Motor neuron (in vitro differentiated cells): ENCODE measurements around the gene LGALS9B. TPM values are rescaled to one million over a fixed set of nuclear protein-coding genes. Genes with fewer than 3 reads are reported as not detected.
A peak's percentile ranks its signal among the peaks of the same experiment; 100 is the strongest.
"Not testable (repeated sequence)": the region's sequence is repeated elsewhere in the genome, so short reads cannot be mapped to it uniquely, and the experiment has no call there.

Source experiments
- ATAC-seq, 8 experiments: fragments of 200-7000 bp; cut with Tn5 transposase; replicated peaks in 6 of 8; 2 replicates each; pipeline ENCODE4 v1.8.0; 2021; ENCODE audit warnings: mild to moderate bottlenecking in 8 of 8, moderate library complexity in 8 of 8
- H3K27ac ChIP-seq, 2 donors: fragments of 250-450 bp; sonication (Bioruptor Pico); 2 replicates each; pipeline ENCODE4 v1.9.0; 2021; ENCODE audit warnings: antibody characterized with exemption in 2 of 2, mild to moderate bottlenecking in 2 of 2, moderate library complexity in 1 of 2
- H3K4me1 ChIP-seq, 2 donors: fragments of 250-450 bp; sonication (Bioruptor Pico); replicated peaks in 1 of 2; 2 replicates each; pipeline ENCODE4 v1.6.1; 2021; ENCODE audit warnings: antibody characterized with exemption in 2 of 2, mild to moderate bottlenecking in 2 of 2, moderate library complexity in 1 of 2
- H3K4me3 ChIP-seq, 5 donors: fragments of 250-450 bp; sonication (Bioruptor Pico); 2 replicates each; pipeline ENCODE4 v1.9.0; 2021; ENCODE audit warnings: antibody characterized with exemption in 5 of 5, mild to moderate bottlenecking in 5 of 5, moderate library complexity in 4 of 5
- WGBS, 10 experiments: fragments of 450-650 bp; shearing (Covaris generic); methylation state at CpG; one replicate each; pipeline ENCODE4 v1.0.0; 2022; 5-methylcytosine and 5-hydroxymethylcytosine counted together
- in situ Hi-C, 9 experiments: fragments of 400-800 bp; cut with MboI; loops; one replicate each; pipeline ENCODE4 v1.15.0; 2021; ENCODE audit warnings: low sequenced_read_pairs in 9 of 9, low pct_unique_long_range_greater_than_20kb in 2 of 9; ENCODE audit not compliant: unreplicated experiment in 9 of 9
- total RNA-seq, 8 experiments: library from RNA; unstranded; fragments of 300-600 nt; gene quantifications; 2 replicates each; pipeline versions ENCODE4 v1.2.3 to v1.2.4, GENCODE V29; 2022

The LGALS9B gene
- total RNA-seq = 1 to 10 TPM in 1 of 8 experiments, not detected in 7; 1.3 TPM

DNA sequence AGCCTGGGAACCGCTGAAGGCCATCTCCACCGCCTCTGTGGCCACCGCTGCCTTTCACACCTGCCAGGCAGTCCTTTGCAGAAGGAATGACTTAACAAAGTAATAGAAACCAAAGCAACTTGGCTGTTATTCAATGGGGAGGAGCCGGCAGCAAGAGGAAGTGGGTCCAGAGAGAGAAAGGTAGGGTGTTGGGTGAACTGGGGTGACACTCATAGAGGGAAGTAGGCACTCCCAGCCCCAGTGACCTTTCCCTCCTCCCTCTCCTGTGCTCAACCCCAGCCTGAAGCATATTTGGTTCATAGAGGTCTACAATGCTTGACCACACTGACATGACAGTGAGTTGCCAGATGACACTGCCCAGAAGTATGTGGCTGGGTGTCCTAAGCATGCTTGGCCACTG is at the start of gene LGALS9B:
Gene LGALS9B, minus strand, starts transcription at position 93 of the 400 bp plus-strand sequence. Its CDS starts 69 bp downstream, at position 24.
- ATAC-seq = peak in 1 of 8 experiments; percentile 34
- H3K4me3 ChIP-seq, in situ Hi-C loops, H3K4me1 ChIP-seq, H3K27ac ChIP-seq: not testable (repeated sequence)
- no CpG with 5 or more reads among the region's 4 CpGs for WGBS, 10 experiments

GRCh38 chr17:20516986-20517385 is 49.6 kb upstream of the LGALS9B start:
- H3K27ac ChIP-seq, H3K4me3 ChIP-seq, in situ Hi-C loops, ATAC-seq, H3K4me1 ChIP-seq: not testable (repeated sequence)
- WGBS, 10 experiments = no CpG with 5 or more reads among the region's 17 CpGs

- H3K4me1 ChIP-seq, ATAC-seq, H3K27ac ChIP-seq, H3K4me3 ChIP-seq, in situ Hi-C loops: not testable (repeated sequence)
- no CpG with 5 or more reads among the region's 10 CpGs for WGBS, 10 experiments
Measured at GRCh38 chr17:20515099-20515498, 47.8 kb upstream of the LGALS9B start.

DNA sequence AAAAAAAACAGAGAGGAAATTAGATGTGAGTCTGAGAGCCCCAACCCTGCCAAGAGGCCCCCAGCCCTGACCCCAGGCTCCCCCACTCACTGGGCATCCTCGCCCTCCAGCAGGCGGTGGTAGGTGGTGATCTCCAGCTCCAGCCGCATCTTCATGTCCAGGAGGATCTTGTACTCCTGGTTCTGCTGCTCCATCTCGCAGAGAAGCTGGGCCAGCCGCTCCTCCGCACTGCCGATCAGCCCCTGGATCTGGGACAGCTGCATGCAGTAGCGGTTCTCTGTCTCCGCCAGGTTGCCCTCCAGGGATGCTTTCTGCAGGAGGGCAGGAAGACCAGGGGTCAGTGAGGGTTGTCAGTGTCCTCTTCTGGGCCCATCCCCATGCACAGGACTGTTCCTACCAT is 46.2 kb upstream of the LGALS9B start:
- H3K4me3 ChIP-seq, in situ Hi-C loops, ATAC-seq, H3K27ac ChIP-seq, H3K4me1 ChIP-seq: not testable (repeated sequence)
- no CpG with 5 or more reads among the region's 9 CpGs for WGBS, 10 experiments

GRCh38 chr17:20512378-20512777 is 45.0 kb upstream of the LGALS9B start:
- H3K4me3 ChIP-seq, in situ Hi-C loops, H3K4me1 ChIP-seq, H3K27ac ChIP-seq, ATAC-seq: not testable (repeated sequence)
- no CpG with 5 or more reads among the region's 18 CpGs for WGBS, 10 experiments

DNA sequence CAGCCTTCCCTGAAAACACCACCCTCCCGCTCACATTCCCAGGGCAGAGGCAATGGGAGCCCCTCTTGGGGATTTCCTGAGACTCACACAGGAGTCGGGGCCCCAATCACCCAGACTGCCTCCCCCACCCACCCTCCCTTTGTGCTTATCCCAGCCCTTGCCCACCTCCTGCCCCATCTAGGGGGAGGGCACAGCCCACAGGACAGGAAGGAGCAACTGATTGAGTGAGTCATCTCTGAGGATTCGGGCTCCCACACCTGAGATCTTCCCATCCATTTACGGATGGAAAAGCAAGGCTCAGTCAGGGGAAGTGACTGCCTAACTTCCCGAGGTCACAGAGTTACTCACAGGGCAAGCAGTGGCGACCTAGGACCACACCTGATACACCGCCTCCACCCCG is 44.4 kb upstream of the LGALS9B start:
- H3K4me1 ChIP-seq, H3K4me3 ChIP-seq, ATAC-seq, H3K27ac ChIP-seq, in situ Hi-C loops: not testable (repeated sequence)
- no CpG with 5 or more reads among the region's 8 CpGs for WGBS, 10 experiments

DNA sequence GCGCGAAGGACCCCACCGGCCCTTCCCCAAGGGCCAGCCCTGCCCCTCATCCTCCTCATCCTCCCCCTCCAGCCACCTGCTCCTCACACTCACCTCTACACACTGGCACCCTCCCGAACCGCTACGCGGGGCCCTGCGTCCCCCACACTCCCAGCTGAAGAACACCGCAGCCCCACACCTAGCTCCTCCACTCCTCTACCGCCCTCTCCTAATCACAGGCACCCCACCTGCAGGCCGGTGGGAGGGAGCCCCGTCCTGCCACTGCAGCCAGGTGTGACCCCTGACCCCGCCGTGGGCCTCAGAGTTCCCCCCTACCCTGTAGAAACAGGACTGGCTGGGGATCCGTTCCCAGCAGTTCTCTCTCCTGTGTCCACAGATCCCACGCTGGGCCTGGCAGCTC is 38.0 kb upstream of the LGALS9B start:
- H3K4me3 ChIP-seq, in situ Hi-C loops, H3K4me1 ChIP-seq, H3K27ac ChIP-seq, ATAC-seq: not testable (repeated sequence)
- no CpG with 5 or more reads among the region's 16 CpGs for WGBS, 10 experiments

GRCh38 chr17:20504388-20505066 is 37.2 kb upstream of the LGALS9B start:
- H3K27ac ChIP-seq, H3K4me3 ChIP-seq, H3K4me1 ChIP-seq, in situ Hi-C loops: not testable (repeated sequence)
- peak in 1 of 8 experiments; percentile 57 for ATAC-seq
- WGBS, 10 experiments = no CpG with 5 or more reads among the region's 11 CpGs

DNA sequence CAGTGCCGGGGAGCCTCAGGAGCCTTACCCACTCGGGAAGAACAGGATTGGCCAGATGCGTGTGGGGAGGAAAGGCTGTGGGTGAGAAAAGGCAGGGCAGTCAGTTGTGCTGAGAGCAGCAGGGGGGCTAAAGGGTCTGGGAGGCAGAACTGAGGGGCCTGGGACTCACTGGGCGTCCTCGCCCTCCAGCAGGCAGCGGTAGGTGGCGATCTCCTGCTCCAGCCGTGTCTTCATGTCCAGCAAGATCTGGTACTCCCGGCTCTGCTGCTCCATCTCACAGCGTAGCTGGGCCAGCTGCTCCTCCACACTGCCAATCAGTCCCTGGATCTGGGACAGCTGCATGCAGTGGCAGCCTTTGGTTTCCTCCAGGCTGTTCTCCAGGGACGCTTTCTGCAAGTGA is 34.6 kb upstream of the LGALS9B start:
- in situ Hi-C loops = not testable (repeated sequence)
- peak in 2 of 8 experiments; percentile 37 to 57 for ATAC-seq
- WGBS, 10 experiments = no CpG with 5 or more reads among the region's 11 CpGs

GRCh38 chr17:20500346-20500745 is 33.0 kb upstream of the LGALS9B start:
- H3K27ac ChIP-seq, in situ Hi-C loops: not testable (repeated sequence)

More for the DNA sequence above, 34.6 kb upstream of the LGALS9B start:
- H3K4me3 ChIP-seq, H3K27ac ChIP-seq, H3K4me1 ChIP-seq: not testable (repeated sequence)

DNA sequence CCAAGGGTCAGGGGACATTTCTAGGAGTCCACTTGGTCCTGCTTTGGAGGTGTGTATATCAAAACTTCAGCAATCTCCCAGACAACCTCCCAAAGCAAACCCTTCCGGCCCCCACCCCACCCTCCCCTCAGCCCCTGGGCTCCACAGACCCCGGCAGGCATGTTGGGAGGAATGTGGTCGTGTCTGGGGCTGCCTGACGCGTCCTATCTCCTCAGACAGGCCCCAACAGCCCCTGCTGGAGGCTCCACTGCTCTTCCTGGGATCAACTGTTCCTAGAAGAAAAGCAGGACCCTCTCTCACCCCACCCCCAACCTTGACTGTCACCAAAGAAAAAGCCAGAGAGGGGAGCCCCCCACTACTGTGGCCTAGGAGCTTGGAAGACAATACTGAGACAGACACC is 28.1 kb upstream of the LGALS9B start:
- H3K27ac ChIP-seq, in situ Hi-C loops, ATAC-seq, H3K4me1 ChIP-seq, H3K4me3 ChIP-seq: not testable (repeated sequence)
- no CpG with 5 or more reads among the region's 5 CpGs for WGBS, 10 experiments

More at GRCh38 chr17:20500346-20500745, 33.0 kb upstream of the LGALS9B start:
- WGBS, 10 experiments = 34 to 96% (median 66%) methylated on average over 1 to 4 of the region's 4 CpGs; no CpG with 5 or more reads in 4 of the 10 experiments
- H3K4me3 ChIP-seq, H3K4me1 ChIP-seq, ATAC-seq: not testable (repeated sequence)

- in situ Hi-C loops = not testable (repeated sequence)
Measured at GRCh38 chr17:20494735-20495134, 27.4 kb upstream of the LGALS9B start.

GRCh38 chr17:20494147-20494546 is 26.8 kb upstream of the LGALS9B start:
- H3K4me1 ChIP-seq, ATAC-seq, H3K27ac ChIP-seq, H3K4me3 ChIP-seq, in situ Hi-C loops: not testable (repeated sequence)
- no CpG with 5 or more reads among the region's 9 CpGs for WGBS, 10 experiments

More at GRCh38 chr17:20494735-20495134, 27.4 kb upstream of the LGALS9B start:
- not testable (repeated sequence) for H3K27ac ChIP-seq, H3K4me1 ChIP-seq, H3K4me3 ChIP-seq, ATAC-seq
- WGBS, 10 experiments = no CpG with 5 or more reads among the region's 9 CpGs

DNA sequence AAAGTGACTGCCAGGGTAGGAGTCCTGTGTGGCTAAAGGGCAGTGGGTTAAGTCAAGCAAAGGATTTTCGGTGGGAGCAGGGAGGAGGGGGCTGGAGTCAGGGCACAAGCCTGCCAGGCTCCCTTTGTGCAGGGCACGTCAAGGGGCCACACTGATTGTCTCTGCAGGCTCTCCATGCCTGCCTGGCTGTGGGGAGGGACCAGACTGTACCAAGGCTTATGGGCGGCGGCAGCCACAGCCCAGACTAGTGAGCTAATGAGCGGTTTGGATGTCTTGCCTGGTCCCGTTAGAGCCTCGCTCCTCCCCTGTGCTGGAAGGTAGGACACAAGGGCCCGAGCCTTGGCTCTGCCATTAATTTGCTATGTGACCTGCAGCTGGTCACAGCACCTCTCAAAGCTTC is 25.6 kb upstream of the LGALS9B start:
- no CpG with 5 or more reads among the region's 8 CpGs for WGBS, 10 experiments
- ATAC-seq = peak in 3 of 8 experiments; percentile 23 to 49 (median 33)
- H3K4me3 ChIP-seq, H3K4me1 ChIP-seq, in situ Hi-C loops, H3K27ac ChIP-seq: not testable (repeated sequence)
